HepG2 (cell line): ENCODE data around the gene RHEBL1. TPM values are rescaled to one million over a fixed set of nuclear protein-coding genes. Genes with fewer than 3 reads are reported as not detected.
A peak's percentile ranks its signal among the peaks of the same experiment; 100 is the strongest.

ENCODE experiments used
- ATAC-seq: fragments of 200-7000 bp; cut with Tn5 transposase; 3 replicates; pipeline ENCODE4 v1.9.1; 2020; ENCODE audit warnings: mild to moderate bottlenecking, moderate library complexity
- BruUV-seq: library from RNA; stranded (reverse); fragments of 400-500 nt; replicated peaks from 2 replicates; lab custom pipeline; 2021; lab: Mats Ljungman, UMichigan
- CTCF ChIA-PET: fragments of 300-600 bp; formaldehyde crosslinking; extraction: SDS; loops from one replicate; lab custom pipeline; 2021; ENCODE audit warnings: low total read pairs, inconsistent platforms, low intra/inter-chr PET ratio; lab: Yijun Ruan, JAX
- POLR2A ChIA-PET: fragments of 350-600 bp; sonication (Branson Sonifier 250); formaldehyde crosslinking; loops from one replicate; lab custom pipeline; 2020; ENCODE audit warnings: antibody characterized with exemption, inconsistent platforms; lab: Yijun Ruan, JAX
- DNase-seq: peaks from one replicate; pipeline ENCODE4 v3.0.0-alpha.2; 2015; ENCODE audit warnings: low spot score
- FAIRE-seq: peaks from 3 replicates; lab custom pipeline; 2011; peaks lifted over from hg19 to GRCh38; lab: Jason Lieb, UNC
- H2AFZ ChIP-seq: one replicate; pipeline ENCODE4 v1.6.1; 2011; ENCODE audit warnings: low read length, inconsistent platforms
- H3K27ac ChIP-seq: fragments of 300-600 bp; 3 replicates; pipeline ENCODE4 v1.8.0; 2011; ENCODE audit warnings: mixed run types, mild to moderate bottlenecking, mixed read lengths, low read length, inconsistent platforms; ENCODE audit not compliant: insufficient read depth; ENCODE audit errors: extremely low read length
- H3K27me3 ChIP-seq, 2 experiments: fragments of 200-600 bp in 1 of 2; 2 replicates in 1 of 2; 3 replicates in 1 of 2; pipeline versions ENCODE4 v1.6.0 to v1.8.0; 2011; ENCODE audit warnings: low read length in 2 of 2, mild to moderate bottlenecking in 2 of 2, moderate library complexity in 2 of 2, inconsistent platforms in 1 of 2; ENCODE audit not compliant: insufficient read depth in 2 of 2, control insufficient read depth in 1 of 2
- H3K36me3 ChIP-seq, 2 experiments: fragments of 200-600 bp in 1 of 2; replicated peaks in 1 of 2; 2 replicates in 1 of 2; 3 replicates in 1 of 2; pipeline versions ENCODE4 v1.5.1 to v1.8.0; 2011; ENCODE audit warnings: low read length in 2 of 2, inconsistent platforms in 1 of 2; ENCODE audit not compliant: insufficient read depth in 2 of 2, control insufficient read depth in 1 of 2
- H3K4me1 ChIP-seq: 2 replicates; pipeline ENCODE4 v1.5.1; 2012; ENCODE audit warnings: low read length, inconsistent platforms; ENCODE audit not compliant: insufficient read depth
- H3K4me2 ChIP-seq: 2 replicates; pipeline ENCODE4 v1.6.0; 2011; ENCODE audit warnings: low read depth, low read length, inconsistent platforms
- H3K4me3 ChIP-seq, 3 experiments: fragments of 200-600 bp in 1 of 3; sonication (generic), shearing (Covaris generic) in 1 of 3; replicated peaks in 1 of 3; 2 replicates each; pipeline ENCODE4 v1.5.1; 2011 to 2016; ENCODE audit warnings: low read length in 3 of 3, inconsistent platforms in 2 of 3, low read depth in 2 of 3, mild to moderate bottlenecking in 2 of 3, control low read depth in 1 of 3, mixed read lengths in 1 of 3; ENCODE audit not compliant: insufficient read depth in 1 of 3
- H3K79me2 ChIP-seq: one replicate; pipeline ENCODE4 v1.6.1; 2011; ENCODE audit warnings: low read length, inconsistent platforms; ENCODE audit not compliant: insufficient read depth
- H3K9ac ChIP-seq: 2 replicates; pipeline ENCODE4 v1.6.0; 2011; ENCODE audit warnings: mild to moderate bottlenecking, low read depth, low read length, inconsistent platforms; ENCODE audit not compliant: insufficient read depth
- H3K9me3 ChIP-seq: 2 replicates; pipeline ENCODE4 v1.5.1; 2012; ENCODE audit warnings: mild to moderate bottlenecking, low read length
- H4K20me1 ChIP-seq: 2 replicates; pipeline ENCODE4 v1.6.0; 2011; ENCODE audit warnings: inconsistent platforms, mild to moderate bottlenecking, low read length, moderate library complexity; ENCODE audit not compliant: insufficient read depth
- STAG1 ChIP-seq: sonication (generic); formaldehyde crosslinking; IDR thresholded peaks from 2 replicates; pipeline ENCODE4 v1.4.0; 2020; ENCODE audit warnings: missing genetic modification reagents
- WGBS: methylation state at CpG from one replicate; pipeline ENCODE4 v1.1.6; 2017; ENCODE audit warnings: low lambda C conversion rate; 5-methylcytosine and 5-hydroxymethylcytosine counted together
- in situ Hi-C: cut with HindIII; loops from 2 replicates; pipeline ENCODE4 v1.10.0; 2017; ENCODE audit warnings: low pct_unique_long_range_greater_than_20kb; ENCODE audit not compliant: extremely low pct_ligation_motif_present
- intact Hi-C: fragments of 100-400 bp; cut with micrococcal nuclease; formaldehyde crosslinking; loops from one replicate; pipeline ENCODE4 v1.10.0; 2022; ENCODE audit not compliant: unreplicated experiment
- polyA plus RNA-seq, 8 experiments: library from polyadenylated mRNA; depleted of rRNA in 3 of 8; stranded (reverse) in 7 of 8; unstranded in 1 of 8; fragments of >200 nt; fragmentation: Illumina TruSeq in 4 of 8; extraction: Trizol in 4 of 8; gene quantifications; 2 replicates each; pipeline versions ENCODE4 v1.2.1 to v1.2.3, GENCODE V29; 2011 to 2016; ENCODE audit warnings: low read depth in 4 of 8, missing spikeins in 1 of 8, mixed read lengths in 1 of 8; ENCODE audit not compliant: insufficient read depth in 1 of 8
- total RNA-seq, 5 experiments: library from RNA; depleted of rRNA; stranded (reverse); fragments of >200 nt; fragmentation: Illumina TruSeq; extraction: Trizol; gene quantifications; 2 replicates each; pipeline ENCODE4 v1.2.3, GENCODE V29; 2016; ENCODE audit warnings: low read depth in 1 of 5
- TF ChIP-seq, protein P1 (sequence below): sonication (generic); formaldehyde crosslinking; IDR thresholded peaks from 2 replicates; pipeline ENCODE4 v1.5.0; 2020; ENCODE audit warnings: mild to moderate bottlenecking, missing genetic modification reagents, moderate library complexity
- TF ChIP-seq, protein P2 (sequence below): sonication (generic); formaldehyde crosslinking; IDR thresholded peaks from 2 replicates; pipeline ENCODE4 v1.4.0; 2020; ENCODE audit warnings: missing genetic modification reagents
- TF ChIP-seq, protein P3 (sequence below): sonication (generic); formaldehyde crosslinking; IDR thresholded peaks from 2 replicates; pipeline ENCODE4 v1.5.0; 2020; ENCODE audit warnings: mild to moderate bottlenecking, missing genetic modification reagents
- TF ChIP-seq, protein P4 (sequence below): IDR thresholded peaks from 2 replicates; pipeline ENCODE4 v1.6.1; 2016; ENCODE audit warnings: mild to moderate bottlenecking, missing biosample characterization, missing genetic modification reagents
- TF ChIP-seq, protein P5 (sequence below): sonication (generic); formaldehyde crosslinking; IDR thresholded peaks from 2 replicates; pipeline ENCODE4 v1.4.0; 2020; ENCODE audit warnings: missing genetic modification reagents

RHEBL1 gene
- total and polyA plus RNA-seq, 2 of the 13 experiments (the other 11 are each of a cell fraction or from before 2014, with no cell fraction given) = 1.4 to 2.5 TPM

DNA sequence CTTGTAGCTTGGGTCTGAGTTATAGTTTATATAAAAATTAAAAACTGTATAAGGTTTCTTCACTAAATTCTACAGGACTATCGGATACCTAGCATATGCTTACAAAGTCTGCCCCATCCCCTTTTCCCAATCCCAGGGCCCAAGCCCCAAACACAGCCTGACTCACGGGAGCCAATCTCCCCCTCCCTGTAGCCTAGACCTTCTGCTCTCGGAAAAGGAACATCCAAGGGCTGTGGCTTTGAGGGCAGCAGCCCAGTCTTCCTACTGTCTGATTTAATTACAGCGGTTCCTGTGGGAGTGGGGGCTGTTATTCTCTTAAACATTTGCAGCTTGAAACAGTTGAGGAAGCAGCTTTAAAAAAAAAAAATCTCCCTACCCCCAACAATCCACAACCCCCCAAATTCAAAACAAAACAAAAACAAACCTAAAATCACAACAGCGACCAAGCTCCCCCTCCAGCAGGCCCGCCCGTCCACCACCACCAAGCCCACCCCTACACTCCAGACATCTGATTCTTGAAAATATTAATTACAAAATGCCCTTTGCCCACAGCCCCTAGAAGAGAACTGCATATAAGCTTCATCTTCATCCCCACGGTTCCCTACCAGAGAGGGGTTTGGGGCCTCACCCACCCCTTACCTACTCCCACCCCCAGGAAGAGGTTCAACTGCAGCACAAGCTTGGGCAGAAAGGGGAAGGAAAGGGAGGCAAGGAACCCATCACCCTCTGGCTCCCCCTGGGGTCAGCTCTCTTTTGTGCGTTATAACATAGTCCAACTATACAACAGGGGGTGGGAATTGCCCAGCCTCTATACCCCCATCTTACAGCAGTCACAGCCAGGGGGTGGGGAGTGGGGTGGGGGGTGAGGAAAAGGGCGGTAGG, 50.1 kb downstream of the RHEBL1 start:
- FAIRE-seq = peak; percentile 42
- Histone ChIP-seq H3K4me3 (peak overlapping the region in 2 of 3 experiments; percentile 5 to 64; a peak in 2 of 6 replicates), H3K9me3 (no peaks in the 10 kb centered on the region), H3K36me3 (peaks cover 14 to 23% of the 10 kb centered on the region in 2 experiments), H4K20me1 (no peaks in the 10 kb centered on the region), H3K9ac (0 out of 2 replicates have a peak overlapping the region, but pooled peaks have one; percentile 38), H3K27ac (peak overlapping the region; percentile 86), H2AFZ (no peak overlapping the region), H3K4me2 (peak overlapping the region; percentile 98), H3K79me2 (peaks cover 6% of the 10 kb centered on the region), H3K4me1 (peaks cover 20% of the 10 kb centered on the region), H3K27me3 (no peaks in the 10 kb centered on the region)
- CTCF ChIA-PET = interaction anchor here (3.4 kb wide), 1 partner anchor 23 kb away, joined by 15 read pairs; no protein-coding TSS in a partner anchor
- POLR2A ChIA-PET = interaction anchor here (0.5 to 1.3 kb wide), 8 partner anchors 13 to 154 kb away, joined by 3 to 9 read pairs (median 4); partner anchors contain the start of genes DDN, RND1 and TUBA1B
- intact Hi-C loops (loop anchor here (5.0 kb wide), 1 partner anchor 113 kb away; the partner anchor contains the start of gene TUBA1B), in situ Hi-C loops (no loop called here)
- TF ChIP-seq, protein P1, sequence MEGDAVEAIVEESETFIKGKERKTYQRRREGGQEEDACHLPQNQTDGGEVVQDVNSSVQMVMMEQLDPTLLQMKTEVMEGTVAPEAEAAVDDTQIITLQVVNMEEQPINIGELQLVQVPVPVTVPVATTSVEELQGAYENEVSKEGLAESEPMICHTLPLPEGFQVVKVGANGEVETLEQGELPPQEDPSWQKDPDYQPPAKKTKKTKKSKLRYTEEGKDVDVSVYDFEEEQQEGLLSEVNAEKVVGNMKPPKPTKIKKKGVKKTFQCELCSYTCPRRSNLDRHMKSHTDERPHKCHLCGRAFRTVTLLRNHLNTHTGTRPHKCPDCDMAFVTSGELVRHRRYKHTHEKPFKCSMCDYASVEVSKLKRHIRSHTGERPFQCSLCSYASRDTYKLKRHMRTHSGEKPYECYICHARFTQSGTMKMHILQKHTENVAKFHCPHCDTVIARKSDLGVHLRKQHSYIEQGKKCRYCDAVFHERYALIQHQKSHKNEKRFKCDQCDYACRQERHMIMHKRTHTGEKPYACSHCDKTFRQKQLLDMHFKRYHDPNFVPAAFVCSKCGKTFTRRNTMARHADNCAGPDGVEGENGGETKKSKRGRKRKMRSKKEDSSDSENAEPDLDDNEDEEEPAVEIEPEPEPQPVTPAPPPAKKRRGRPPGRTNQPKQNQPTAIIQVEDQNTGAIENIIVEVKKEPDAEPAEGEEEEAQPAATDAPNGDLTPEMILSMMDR = peak; percentile 50
- TF ChIP-seq, protein P2, sequence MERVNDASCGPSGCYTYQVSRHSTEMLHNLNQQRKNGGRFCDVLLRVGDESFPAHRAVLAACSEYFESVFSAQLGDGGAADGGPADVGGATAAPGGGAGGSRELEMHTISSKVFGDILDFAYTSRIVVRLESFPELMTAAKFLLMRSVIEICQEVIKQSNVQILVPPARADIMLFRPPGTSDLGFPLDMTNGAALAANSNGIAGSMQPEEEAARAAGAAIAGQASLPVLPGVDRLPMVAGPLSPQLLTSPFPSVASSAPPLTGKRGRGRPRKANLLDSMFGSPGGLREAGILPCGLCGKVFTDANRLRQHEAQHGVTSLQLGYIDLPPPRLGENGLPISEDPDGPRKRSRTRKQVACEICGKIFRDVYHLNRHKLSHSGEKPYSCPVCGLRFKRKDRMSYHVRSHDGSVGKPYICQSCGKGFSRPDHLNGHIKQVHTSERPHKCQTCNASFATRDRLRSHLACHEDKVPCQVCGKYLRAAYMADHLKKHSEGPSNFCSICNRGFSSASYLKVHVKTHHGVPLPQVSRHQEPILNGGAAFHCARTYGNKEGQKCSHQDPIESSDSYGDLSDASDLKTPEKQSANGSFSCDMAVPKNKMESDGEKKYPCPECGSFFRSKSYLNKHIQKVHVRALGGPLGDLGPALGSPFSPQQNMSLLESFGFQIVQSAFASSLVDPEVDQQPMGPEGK = 0 out of 2 replicates have a peak, but pooled peaks have one; percentile 29
- peak; percentile 22 for TF ChIP-seq STAG1 (CRISPR knock-in tag)
- TF ChIP-seq, protein P3, sequence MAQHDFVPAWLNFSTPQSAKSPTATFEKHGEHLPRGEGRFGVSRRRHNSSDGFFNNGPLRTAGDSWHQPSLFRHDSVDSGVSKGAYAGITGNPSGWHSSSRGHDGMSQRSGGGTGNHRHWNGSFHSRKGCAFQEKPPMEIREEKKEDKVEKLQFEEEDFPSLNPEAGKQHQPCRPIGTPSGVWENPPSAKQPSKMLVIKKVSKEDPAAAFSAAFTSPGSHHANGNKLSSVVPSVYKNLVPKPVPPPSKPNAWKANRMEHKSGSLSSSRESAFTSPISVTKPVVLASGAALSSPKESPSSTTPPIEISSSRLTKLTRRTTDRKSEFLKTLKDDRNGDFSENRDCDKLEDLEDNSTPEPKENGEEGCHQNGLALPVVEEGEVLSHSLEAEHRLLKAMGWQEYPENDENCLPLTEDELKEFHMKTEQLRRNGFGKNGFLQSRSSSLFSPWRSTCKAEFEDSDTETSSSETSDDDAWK (CRISPR knock-in tag) = no peak
- TF ChIP-seq, protein P4, sequence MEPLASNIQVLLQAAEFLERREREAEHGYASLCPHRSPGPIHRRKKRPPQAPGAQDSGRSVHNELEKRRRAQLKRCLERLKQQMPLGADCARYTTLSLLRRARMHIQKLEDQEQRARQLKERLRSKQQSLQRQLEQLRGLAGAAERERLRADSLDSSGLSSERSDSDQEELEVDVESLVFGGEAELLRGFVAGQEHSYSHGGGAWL (CRISPR knock-in tag) = no peak
- TF ChIP-seq, protein P5, sequence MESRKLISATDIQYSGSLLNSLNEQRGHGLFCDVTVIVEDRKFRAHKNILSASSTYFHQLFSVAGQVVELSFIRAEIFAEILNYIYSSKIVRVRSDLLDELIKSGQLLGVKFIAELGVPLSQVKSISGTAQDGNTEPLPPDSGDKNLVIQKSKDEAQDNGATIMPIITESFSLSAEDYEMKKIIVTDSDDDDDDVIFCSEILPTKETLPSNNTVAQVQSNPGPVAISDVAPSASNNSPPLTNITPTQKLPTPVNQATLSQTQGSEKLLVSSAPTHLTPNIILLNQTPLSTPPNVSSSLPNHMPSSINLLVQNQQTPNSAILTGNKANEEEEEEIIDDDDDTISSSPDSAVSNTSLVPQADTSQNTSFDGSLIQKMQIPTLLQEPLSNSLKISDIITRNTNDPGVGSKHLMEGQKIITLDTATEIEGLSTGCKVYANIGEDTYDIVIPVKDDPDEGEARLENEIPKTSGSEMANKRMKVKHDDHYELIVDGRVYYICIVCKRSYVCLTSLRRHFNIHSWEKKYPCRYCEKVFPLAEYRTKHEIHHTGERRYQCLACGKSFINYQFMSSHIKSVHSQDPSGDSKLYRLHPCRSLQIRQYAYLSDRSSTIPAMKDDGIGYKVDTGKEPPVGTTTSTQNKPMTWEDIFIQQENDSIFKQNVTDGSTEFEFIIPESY = 0 out of 2 replicates have a peak, but pooled peaks have one; percentile 32
- peak; percentile 39 for DNase-seq
- ATAC-seq = peak; percentile 17; the same call in 2 of the 3 replicates
- BruUV-seq = no TSS peak
- 92% methylated on average over 10 of the region's 10 CpGs for WGBS
